HG02870 (cell line): ENCODE data around the gene KCND1.

Source experiments
- ATAC-seq: cut with Tn5 transposase; IDR thresholded peaks from one replicate; pipeline ENCODE4 v1.9.1; 2021; ENCODE audit warnings: mild to moderate bottlenecking, moderate library complexity; ENCODE audit not compliant: unreplicated experiment

The KCND1 gene

DNA sequence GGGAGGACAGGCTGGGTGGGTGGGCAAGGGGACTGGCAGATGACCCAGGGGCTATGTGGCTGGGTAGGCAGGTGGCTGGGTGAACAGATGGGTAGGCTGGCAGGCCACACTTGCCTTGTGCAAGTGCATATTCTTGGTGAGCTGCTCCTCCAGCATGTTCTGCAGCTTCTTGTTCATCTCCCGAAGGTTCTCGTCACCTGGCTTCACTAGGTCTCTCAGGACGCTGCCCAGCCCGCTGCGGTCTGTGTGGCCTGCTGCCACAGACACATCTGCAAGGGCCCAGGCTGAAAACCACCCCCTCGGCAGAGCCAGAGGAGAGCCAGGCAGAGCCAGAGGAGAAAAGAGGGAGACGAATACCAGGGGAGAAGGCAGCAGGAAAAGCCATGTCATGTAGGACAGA is 3.4 kb upstream of the KCND1 start:
- ATAC-seq, result no peak

DNA sequence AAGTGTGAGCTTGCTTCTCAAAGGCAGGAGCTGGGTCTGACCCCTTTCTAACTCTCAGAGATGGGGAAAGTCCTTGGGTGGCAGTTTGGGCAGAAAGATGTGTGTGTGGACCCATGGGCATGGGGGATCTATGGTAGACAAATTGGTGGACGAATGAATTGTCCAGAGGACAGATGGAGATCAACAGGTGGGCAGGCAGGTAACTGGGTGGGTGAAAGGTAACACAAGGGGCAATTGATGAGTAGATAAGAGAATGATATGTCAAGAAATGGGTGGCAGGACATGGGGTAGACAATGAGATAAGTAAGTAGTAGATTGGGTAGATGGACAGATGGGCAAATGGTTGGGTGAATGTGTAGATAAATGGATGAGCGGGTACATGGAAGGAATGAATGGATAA is 2.9 kb upstream of the KCND1 start:
- no peak for ATAC-seq

DNA sequence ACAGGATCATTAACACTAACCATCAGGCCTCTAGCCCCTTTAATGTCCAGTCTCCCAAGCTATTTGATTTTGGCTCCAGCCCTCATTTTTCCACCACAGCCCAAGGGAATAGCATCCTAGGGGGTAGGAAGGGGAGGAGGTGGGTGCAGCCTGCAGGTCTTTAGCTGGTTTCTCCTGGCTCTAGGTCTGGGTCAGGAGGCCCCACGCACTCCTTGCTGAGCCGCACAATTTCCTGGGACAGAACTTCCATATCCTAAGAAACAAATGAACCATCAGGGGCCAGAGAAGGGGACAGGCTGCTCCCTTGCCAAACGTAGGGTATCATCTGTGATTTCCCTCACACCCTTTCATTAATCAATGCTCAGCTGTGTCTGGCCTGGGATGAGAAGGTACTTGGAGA is 2.4 kb upstream of the KCND1 start:
- ATAC-seq, result no peak

DNA sequence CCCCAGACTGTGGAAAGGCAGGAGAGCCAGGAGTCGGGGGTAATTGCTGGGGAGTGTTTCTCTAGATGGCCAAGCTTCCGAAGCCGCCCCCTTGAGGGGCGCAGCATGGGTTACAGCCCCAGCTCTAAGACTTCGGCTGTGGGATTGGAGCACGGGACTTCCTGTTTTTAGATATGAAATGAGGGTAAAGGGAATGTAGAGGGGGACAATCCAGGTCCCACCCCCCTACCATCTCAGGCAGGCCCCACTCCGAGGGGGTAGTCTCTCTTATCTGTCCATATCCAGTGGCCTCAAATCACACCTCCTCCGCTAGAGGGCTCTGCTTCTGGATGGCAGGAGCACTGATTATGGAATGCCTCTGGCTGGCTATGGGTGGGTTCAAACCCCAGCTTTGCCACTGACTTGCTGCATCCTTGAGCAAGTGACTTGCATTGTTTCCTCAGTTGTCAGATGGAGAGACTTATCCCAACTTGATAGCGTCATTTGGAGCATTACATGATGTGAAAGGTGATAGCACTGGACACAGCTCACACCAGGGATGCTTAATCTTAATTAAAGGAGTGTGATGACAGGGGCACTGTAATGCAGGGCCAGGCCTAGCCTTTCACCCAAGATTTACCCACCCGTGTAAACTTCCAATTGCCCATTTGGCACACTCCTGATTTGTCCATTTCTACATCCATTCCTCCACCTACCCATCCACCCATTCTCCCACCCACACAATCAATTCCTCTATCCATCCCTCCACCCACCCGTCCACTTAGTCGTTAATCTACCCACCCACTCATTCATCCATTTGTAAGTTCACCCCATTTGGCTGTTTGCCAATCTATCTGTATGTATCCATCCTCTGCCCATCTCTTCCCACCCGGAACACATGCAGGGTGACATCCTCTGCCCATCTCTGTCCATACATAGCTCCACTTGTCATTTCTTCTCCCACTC is 848 bp upstream of the KCND1 start:
- no peak for ATAC-seq

DNA sequence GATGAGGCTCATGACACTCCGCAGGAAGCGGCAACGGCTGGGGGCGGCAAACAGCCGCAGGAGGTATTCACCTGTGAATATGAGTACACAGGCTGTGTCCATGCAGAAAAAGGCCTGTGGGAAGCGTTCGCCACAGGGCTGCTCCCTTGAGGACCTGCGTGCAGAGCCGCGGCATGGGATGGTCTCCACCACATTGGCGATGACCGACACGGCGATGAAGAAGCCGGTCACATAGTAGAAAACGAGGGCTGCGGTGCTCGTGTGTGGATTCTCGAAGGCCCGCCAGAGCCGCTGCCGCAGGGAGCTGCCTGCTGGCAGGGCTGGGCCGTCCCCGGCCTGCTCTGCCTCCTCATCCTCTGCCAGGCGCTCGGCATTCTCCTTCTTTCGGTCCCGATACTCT is 2.2 kb downstream of the KCND1 start:
- no peak for ATAC-seq

DNA sequence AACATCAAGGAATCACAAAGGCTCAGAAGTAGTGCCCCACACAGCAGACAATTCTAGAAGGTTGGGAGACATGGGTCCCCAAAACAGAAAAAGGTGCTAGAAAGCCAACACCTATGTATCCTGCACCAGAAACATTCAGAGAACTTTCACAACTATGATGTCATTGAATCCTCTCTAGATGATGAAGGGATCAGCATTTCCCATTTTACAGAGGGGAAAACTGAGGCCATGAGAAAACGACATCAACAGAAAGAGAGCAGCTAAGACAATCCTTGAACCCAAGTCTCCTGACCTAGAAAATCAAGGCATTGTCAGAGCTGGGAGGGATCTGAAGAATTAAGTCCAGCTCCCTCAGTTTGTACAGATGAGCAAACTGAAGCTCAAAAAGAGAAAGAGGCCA is 3.3 kb downstream of the KCND1 start:
- ATAC-seq, result no peak

DNA sequence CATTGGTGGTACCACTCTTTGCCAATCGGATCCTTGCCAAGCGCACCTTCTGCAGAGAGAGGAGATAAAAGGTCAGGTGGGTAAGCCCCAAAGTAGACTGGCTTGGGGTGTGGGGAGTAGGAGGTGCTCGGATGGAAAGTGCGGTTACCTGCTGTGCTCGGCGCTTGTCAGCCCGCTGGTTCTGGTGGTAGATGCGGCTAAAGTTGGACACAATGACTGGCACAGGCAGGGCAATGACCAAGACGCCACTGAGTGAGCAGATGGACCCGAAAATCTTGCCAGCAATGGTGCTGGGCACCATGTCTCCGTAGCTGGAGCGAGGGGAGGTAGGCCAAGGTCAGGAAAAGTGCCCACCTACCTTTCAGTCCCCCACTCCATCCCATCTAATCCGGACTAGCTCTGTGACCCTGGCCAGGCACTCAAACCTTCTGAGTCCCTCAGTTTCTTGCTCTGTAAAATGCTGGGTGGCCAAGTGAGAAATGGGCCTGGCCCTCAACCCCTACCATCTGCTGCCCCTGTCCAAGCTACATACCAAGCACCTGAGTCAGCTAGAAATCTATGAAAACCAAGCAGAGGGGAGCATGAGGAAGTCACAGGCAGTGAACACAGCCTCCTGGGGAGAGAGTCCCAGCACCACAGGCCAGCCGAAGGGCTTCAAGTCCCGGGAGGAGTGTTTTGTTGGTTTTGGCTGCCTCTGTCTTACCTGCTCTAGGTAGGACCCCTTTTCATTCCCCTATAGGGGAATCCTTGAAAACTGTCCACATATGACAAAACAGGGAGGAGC is 4.7 kb downstream of the KCND1 start:
- no peak for ATAC-seq

DNA sequence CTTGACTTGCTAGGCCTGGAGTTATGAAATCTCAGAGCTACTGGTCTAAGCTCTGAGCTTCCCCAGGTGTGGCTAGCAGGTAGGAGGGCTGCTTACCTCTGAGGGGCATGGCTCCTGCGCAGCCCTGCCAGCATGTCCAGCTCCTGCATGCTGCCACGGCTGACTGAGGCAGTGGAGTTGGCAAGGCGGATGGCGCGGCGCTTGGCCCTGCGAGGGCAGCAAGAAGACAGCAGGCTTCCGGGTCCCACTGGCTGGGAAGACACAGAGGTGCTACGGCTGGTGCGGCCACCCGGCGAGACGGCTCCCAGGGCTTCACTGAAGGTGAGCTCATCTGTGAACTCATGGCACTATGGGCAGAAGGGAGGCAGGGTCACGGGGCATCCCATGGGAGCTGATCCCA is 5.7 kb downstream of the KCND1 start:
- no peak for ATAC-seq

DNA sequence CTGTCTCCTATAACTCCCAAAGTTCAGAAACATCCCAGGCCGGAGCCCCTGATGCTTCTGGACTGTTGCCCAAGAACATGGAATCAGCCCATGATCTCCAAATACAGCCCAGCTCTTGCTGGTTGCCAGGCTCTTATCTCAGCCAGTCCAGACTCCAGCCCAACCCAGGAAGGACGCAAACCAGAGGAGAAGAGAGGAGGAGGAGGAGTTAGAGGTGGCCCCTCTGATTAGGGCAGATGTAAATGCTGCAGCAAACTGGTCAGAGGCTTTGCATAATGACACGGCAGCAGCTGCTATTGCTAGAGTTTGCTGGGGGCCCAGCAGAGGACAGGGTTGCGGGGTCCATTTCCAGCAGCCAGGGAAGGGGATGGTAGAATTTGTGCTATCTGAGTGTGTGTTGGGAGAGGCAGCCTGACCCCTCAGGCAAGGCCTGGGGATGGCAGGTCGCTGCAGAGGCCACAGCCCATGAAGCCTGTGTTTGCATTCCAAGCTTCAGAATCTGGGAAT is 10.0 kb downstream of the KCND1 start:
- no peak for ATAC-seq

DNA sequence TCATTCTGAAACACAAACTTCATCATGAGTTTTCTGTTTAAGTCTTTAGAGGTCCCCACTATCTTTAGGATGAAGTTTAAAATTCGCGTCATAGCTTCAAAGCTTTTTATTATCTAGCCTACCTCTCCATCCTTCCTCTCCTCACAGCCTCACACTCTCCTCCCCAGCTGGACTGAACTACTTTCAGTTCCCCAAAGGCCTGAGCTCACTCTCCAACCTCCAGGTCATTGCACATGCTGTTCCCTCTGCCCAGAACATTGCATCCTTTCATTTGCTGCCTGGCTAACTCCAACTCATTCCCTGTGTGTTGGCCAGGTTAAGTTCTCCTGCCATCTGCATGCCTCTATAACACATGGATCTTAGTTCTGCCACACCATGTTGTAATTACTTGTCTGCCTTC is 11.4 kb downstream of the KCND1 start:
- no peak for ATAC-seq

DNA sequence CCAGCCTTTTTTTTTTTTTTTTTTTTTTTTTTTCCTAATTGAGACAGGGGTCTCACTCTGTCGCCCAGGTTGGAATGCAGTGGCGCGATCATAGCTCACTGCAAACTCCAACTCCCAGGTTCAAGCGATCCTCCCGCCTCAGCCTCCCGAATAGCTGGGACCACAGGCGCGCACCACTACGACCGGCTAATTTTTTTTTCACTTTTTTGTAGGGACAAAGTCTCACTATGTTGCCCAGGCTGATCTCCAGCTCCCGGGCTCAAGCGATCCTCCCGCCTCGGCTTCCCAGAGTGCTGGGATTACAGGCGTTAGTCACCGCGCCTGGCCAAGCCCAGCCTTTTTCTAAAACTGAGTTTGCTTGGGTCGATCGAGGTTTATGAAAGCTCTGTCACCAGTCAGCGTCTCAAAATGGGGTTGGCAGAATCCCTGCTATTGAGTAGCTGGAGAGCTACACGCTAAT is 13.0 kb downstream of the KCND1 start:
- ATAC-seq, result no peak

DNA sequence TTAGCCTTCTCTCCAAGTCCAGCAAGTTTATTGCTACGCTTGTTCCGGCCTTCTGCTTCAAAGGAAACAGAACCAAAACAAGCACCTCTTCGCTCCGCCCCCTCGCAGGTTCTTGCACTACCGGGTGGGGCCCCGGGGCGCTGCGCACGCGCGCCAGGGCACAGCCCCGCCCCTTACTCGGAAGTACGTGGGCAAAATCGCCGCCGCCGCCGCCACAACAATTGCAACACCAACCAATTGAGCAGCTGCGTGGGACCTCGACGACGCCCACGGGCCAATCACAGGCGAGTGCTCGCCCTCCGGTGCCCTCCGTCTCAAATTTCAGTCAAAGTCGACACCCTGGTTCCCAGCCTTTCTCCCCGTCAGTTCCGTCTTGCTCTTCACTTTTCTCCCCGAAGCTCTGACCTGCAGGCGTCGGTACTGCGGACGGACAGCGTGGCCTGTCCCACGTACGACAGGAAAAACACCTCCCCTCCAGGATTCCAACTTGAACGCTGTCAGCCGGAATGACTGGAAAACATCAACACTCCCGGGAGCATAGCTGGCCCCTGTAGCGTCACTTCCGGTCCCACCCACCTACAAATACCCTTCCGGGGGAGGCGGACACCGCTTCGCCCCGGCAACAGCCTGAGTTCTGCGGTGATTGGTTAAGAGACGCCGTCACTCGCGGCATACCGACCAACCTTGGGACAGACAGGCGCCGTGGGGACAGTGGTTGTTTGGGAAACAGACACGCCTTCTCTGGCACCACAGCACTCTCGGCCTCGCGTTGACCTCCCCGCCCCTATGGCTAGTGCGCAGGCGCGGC is 13.6 kb downstream of the KCND1 start:
- peak; percentile 68 for ATAC-seq

DNA sequence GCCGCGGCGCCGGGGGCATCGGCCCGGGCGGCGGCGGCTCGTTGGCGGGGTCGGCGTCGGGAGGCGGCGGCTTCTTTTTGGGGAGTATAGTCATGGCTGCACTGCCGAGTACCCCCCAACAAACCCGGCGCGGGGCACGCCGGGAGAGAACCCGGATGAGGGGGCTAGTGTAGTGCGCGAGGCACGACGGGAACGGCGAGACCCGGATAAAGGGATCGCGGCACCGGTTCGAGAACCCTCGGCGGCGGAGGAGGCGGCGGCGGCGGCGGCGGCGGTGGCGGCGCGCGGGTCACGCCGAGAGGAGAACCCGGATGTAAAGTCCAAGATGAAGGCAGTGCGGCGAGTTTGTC is 14.2 kb downstream of the KCND1 start, which contains the start of gene OTUD5:
TSS of gene OTUD5 (minus strand) at position 131 of the 350 bp plus-strand sequence. CDS start at position 94, 37 bp downstream.
- ATAC-seq, result peak; percentile 26

DNA sequence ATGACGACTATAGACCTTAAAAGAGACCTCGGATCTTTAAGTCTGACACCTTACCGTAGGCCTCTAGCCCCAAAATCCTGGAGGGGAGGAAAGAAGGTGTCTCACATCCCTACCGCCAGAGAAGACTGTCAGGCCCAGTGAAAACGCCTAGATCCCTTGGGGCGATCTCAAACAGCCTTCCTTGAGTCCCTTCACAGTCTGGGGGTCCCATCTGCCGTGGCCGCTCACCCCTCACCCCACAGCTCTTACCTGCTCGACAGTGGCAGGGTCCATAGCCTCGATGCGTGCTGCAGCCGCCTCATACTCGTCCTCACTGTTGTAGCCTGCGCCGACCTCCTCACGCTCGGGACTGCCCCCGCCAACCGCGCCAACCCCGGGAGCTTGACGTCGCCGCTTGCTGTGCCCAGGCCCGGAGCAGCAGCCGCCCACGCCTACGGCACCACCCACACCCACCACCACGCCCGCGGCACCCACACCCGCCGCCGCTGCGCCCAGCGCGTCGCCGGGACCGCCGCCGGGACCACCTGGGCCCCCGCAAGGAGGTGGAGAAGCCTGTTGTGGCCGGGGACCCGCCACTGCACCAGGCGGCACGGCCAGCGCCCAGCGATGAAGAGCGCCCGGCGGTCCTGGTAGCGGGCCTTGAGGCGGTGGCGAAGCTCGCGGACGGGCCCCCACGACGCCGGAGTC is 14.8 kb downstream of the KCND1 start:
- no peak for ATAC-seq

DNA sequence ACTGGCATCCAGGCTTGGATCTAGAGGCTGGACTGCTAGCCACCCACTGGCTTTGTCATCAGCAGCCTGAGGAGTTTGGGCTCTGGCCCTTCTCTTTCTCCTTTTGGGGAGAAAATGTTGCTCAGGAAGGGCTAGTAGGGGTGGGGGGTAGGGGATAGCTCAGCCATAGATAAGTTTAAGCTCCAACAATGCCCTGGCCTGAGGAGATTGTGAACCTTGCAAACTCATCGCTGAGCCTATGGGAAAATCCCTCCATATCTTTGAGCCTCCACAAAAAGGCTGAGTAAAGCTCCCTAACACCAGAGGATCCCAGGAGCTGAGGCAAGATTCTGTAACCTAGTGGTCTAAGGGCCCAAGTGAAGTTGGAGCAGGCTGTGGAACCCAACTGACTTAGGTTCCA is 23.1 kb downstream of the KCND1 start:
- ATAC-seq, result no peak

DNA sequence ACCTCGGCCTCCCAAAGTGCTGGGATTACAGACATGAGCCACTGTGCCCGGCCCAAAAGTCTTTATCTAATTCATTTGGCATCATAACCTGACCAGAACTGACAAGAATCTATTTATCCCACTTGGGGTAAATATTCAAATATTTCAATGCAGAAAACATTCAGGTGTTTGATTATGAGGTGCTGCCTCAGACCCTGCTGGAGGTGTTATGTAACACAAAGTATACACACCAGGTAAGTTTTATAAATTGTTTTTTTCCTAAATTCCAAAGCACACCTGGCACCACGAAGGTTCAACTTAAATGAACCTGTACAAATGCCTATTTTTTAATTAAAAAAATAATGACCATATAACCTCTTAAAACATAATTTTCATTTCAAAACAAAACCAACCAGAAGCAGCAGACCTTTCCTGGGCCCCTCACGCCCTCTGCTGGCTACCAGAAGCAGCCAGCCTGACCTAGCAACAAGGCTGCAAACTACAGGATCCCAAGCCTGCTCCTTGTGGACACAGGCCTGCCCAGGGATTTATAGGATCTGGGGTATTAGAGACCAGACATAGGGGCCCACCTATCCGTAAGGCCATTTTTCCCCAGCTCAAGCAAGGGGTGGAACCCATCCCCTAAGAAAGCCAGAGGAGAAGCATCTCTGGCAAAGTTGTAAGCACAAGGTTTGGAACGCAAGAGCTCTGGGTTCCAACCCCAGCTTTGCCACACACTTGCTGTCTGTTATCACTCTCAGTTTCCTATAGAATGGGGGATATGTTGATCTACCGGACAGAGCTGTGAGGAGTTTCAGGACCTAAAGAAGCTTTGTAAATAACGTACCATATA is 25.9 kb downstream of the KCND1 start:
- no peak for ATAC-seq

DNA sequence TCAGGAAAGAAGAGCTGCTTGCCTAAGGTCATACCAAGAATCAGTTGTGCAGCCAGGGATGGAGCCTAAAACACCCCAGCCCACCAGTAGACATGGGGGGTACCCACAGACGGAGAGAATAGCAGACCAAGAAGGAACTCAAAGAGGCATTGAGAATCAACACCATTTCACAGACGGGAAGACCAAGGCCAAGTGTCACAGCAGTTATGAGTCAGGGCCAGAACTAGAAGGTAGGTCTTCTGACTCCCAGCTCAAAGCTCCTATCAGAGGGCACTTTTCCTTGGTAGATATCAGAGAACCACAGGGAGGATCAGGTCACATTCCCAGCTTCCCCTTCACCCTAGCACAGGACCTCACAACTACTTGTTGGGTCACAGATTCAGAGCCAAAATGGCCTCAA is 28.7 kb downstream of the KCND1 start:
- no peak for ATAC-seq

DNA sequence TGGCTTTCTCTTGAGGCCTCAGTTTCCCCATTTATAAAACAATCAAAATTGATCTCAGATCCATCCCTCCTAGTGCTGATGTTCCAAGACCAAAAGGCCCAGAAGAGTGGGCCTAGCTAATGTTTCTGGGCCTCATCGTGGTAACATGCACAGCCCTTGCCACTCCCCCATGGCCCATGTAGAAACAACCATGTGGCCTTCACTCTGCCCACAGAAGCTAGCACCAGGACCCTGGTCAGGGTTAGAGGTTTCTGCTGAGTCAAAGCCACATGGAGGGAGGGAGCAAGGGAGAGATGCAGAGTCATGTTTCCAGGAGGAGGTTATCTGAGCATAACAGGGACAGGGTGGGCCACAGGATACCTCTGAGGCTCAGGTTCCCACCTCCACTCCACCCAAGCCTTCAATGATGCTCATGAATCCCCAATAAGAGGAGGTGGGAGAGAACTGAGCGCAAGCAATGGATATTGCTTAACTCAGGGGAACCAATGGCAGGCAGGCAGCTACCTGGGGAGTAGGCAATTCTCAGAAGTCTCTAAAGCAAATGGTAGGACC is 31.2 kb downstream of the KCND1 start:
- ATAC-seq, result no peak

DNA sequence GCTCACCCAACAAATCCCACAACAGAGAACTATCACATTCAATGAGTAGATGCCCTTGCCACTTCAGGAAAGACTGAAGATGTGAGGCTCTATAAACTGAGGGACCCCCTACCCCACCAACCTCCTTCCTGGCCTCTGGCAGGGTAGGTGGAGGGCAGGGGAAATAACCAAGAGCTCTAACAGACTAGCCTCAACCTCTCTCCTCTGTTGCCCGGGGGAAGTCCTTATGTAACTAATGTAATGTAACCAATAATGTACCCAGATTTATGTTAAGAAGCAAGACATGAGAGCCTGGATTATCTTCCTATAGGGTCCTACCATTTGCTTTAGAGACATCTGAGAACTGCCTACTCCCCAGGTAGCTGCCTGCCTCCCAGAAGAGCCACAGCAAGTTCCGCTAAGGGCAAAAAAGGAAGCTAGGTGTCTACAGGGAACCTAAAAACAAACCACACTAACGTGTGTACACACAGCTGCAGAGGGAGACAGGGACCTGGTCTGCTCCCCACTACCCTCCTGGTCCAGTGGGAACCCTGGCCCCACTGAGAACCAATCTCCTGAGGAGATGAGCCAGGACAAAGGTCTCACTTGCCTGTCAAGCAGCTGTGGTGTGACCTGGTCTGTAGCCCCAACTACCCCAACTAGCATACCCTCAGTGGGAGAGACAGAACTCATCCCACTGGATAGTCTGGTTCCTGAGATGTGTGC is 32.0 kb downstream of the KCND1 start:
- no peak for ATAC-seq
